Stimulated activated CD4-positive, alpha-beta T cell treated with anti-CD3 and anti-CD28 coated beads, TNF-alpha, amount 100 ng/mL, for 4 hours (primary cell): Measurements from ENCODE around the gene UPK3BL2.
"Not testable (repeated sequence)": the region's sequence is repeated elsewhere in the genome, so short reads cannot be mapped to it uniquely, and the experiment has no call there.

Experiments used
- DNase-seq, 3 experiments: peaks; one replicate each; pipeline ENCODE4 v3.0.0-alpha.2; 2020; ENCODE audit warnings: low read depth in 3 of 3

UPK3BL2 gene

GRCh38 chr7:102494026-102494425 lies 49.5 kb downstream of the UPK3BL2 start:
- not testable (repeated sequence) for DNase-seq

DNA sequence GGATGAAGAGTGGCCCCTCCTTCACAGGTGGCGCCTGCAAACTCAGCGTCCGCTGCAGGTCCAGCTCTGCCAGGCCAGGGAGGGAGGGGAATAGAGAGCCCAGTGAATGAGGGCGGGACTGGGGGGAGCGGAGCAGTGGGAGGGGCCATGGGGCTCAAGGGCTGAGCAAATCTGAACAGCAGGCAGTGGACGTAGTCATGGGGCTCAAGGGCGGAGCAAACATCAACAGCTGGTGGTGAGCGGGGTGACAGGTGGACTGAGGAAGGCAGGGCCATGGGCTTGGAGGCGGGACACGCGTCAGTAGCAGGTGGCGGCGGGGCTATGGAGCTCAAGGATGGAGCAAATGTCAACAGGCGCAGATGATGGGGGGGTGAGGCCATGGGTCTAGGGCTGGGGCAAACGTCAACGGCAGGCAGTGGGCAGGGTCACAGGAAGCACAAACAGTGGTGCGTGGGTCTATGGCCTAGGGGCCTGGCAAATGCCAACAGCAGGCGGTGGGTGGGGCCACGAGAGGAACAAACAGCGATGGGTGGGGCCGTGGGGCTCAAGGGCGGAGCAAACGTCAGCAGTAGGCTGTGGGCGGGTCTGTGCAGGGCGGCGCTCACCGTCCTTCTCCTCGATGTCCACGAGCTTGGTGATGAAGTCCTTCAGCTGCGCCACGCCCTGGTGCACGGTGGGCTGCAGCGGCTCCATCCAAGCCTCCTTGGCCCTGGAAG lies 50.1 kb downstream of the UPK3BL2 start:
- not testable (repeated sequence) for DNase-seq

GRCh38 chr7:102490529-102491075 lies 52.9 kb downstream of the UPK3BL2 start:
- DNase-seq = not testable (repeated sequence)
